ENCODE results near the gene NEK2. TPM values are rescaled to one million over a fixed set of nuclear protein-coding genes. Genes with fewer than 3 reads are reported as not detected.

Gene NEK2
- total RNA-seq, 1 donor from 2014 or later: 93.3 TPM

- Histone ChIP-seq H2AFZ (replicated peaks) (peak overlapping the region; percentile 30), H3F3A (ENCODE audit: low read depth) (no peaks in the 10 kb centered on the region), H3K4me2 (no peak overlapping the region), H3K27ac (no peak overlapping the region), H3K9ac (no peak overlapping the region), H3K9me3 (ENCODE audit: low read depth) (no peaks in the 10 kb centered on the region), H3K36me3 (no peaks in the 10 kb centered on the region), H4K20me1 (ENCODE audit: low read depth) (no peaks in the 10 kb centered on the region), H3K27me3 (no peaks in the 10 kb centered on the region), H3K79me2 (ENCODE audit: low read depth) (no peaks in the 10 kb centered on the region), H3K4me3 (no peak overlapping the region), H3K4me1 (no peaks in the 10 kb centered on the region)
- DNase-seq (ENCODE audit: low spot score): no peak
- no peaks in the 10 kb centered on the region for H3K9me3 Mint-ChIP-seq
- peaks cover 7% of the 10 kb centered on the region for H3K27me3 Mint-ChIP-seq (ENCODE audit: insufficient read depth, low read depth)
- peaks cover 13% of the 10 kb centered on the region for H3K4me1 Mint-ChIP-seq
- TF ChIP-seq EZH2phosphoT487 (IDR thresholded peaks at IDR 0.05): no peak
- no peak for TF ChIP-seq EZH2 (IDR thresholded peaks at IDR 0.05)
- TF ChIP-seq CTCF (IDR thresholded peaks at IDR 0.05): no peak
- H3K4me3 Mint-ChIP-seq: no peak overlapping the region
- H3K36me3 Mint-ChIP-seq: no peaks in the 10 kb centered on the region
- H3K27ac Mint-ChIP-seq: no peak overlapping the region
Observed at GRCh38 chr1:211639475-211640300, 35.7 kb downstream of the NEK2 start.

GRCh38 chr1:211638689-211639101 is 36.7 kb downstream of the NEK2 start:
- H3K9ac ChIP-seq: no peak overlapping the region
- H3K4me1 ChIP-seq: no peaks in the 10 kb centered on the region
- H3F3A ChIP-seq (ENCODE audit: low read depth): no peaks in the 10 kb centered on the region
- no peaks in the 10 kb centered on the region for H3K27me3 ChIP-seq
- H3K4me2 ChIP-seq: no peak overlapping the region
- Mint-ChIP-seq H3K4me3 (no peak overlapping the region), H3K27ac (no peak overlapping the region), H3K9me3 (no peaks in the 10 kb centered on the region), H3K4me1 (peaks cover 11% of the 10 kb centered on the region), H3K27me3 (ENCODE audit: insufficient read depth, low read depth) (peaks cover 7% of the 10 kb centered on the region), H3K36me3 (no peaks in the 10 kb centered on the region)
- no peak for TF ChIP-seq CTCF (IDR thresholded peaks at IDR 0.05)
- TF ChIP-seq EZH2 (IDR thresholded peaks at IDR 0.05): no peak
- no peak for TF ChIP-seq EZH2phosphoT487 (IDR thresholded peaks at IDR 0.05)
- no peaks in the 10 kb centered on the region for H3K36me3 ChIP-seq
- H3K4me3 ChIP-seq: no peak overlapping the region
- H3K9me3 ChIP-seq (ENCODE audit: low read depth): no peaks in the 10 kb centered on the region
- no peaks in the 10 kb centered on the region for H4K20me1 ChIP-seq (ENCODE audit: low read depth)
- DNase-seq (ENCODE audit: low spot score): no peak
- H2AFZ ChIP-seq (replicated peaks): no peak overlapping the region
- H3K79me2 ChIP-seq (ENCODE audit: low read depth): no peaks in the 10 kb centered on the region
- H3K27ac ChIP-seq: no peak overlapping the region

GRCh38 chr1:211638246-211638645 is 37.2 kb downstream of the NEK2 start:
- H3K9ac ChIP-seq: no peak overlapping the region
- Mint-ChIP-seq H3K27me3 (ENCODE audit: insufficient read depth, low read depth) (peaks cover 7% of the 10 kb centered on the region), H3K9me3 (no peaks in the 10 kb centered on the region), H3K4me3 (no peak overlapping the region), H3K4me1 (peaks cover 12% of the 10 kb centered on the region), H3K36me3 (no peaks in the 10 kb centered on the region), H3K27ac (no peak overlapping the region)
- no peaks in the 10 kb centered on the region for H3K4me1 ChIP-seq
- no peak overlapping the region for H3K27ac ChIP-seq
- no peak overlapping the region for H3K4me2 ChIP-seq
- no peak overlapping the region for H3K4me3 ChIP-seq
- TF ChIP-seq EZH2 (IDR thresholded peaks at IDR 0.05) (no peak), CTCF (IDR thresholded peaks at IDR 0.05) (no peak), EZH2phosphoT487 (IDR thresholded peaks at IDR 0.05) (no peak)
- DNase-seq (ENCODE audit: low spot score): no peak
- H3K9me3 ChIP-seq (ENCODE audit: low read depth): no peaks in the 10 kb centered on the region
- H3K27me3 ChIP-seq: no peaks in the 10 kb centered on the region
- no peaks in the 10 kb centered on the region for H3K79me2 ChIP-seq (ENCODE audit: low read depth)
- no peaks in the 10 kb centered on the region for H3K36me3 ChIP-seq
- H4K20me1 ChIP-seq (ENCODE audit: low read depth): no peaks in the 10 kb centered on the region
- H2AFZ ChIP-seq (replicated peaks): no peak overlapping the region
- no peaks in the 10 kb centered on the region for H3F3A ChIP-seq (ENCODE audit: low read depth)
